Osteocyte (in vitro differentiated cells): Measurements from ENCODE around the gene WDR86. TPM values are rescaled to one million over a fixed set of nuclear protein-coding genes. Genes with fewer than 3 reads are reported as not detected.

Experiments
- DNase-seq: peaks from one replicate; pipeline ENCODE4 v3.0.0; 2021; ENCODE audit warnings: mixed read lengths; ENCODE audit not compliant: unreplicated experiment; ENCODE audit errors: extremely low spot score
- H3K27ac Mint-ChIP-seq: one replicate; pipeline ENCODE4 v1.8.0; 2021; ENCODE audit warnings: mild to moderate bottlenecking, mixed read lengths; ENCODE audit not compliant: unreplicated experiment
- H3K27me3 Mint-ChIP-seq: one replicate; pipeline ENCODE4 v1.8.0; 2021; ENCODE audit warnings: mixed read lengths; ENCODE audit not compliant: unreplicated experiment
- H3K36me3 Mint-ChIP-seq: one replicate; pipeline ENCODE4 v1.8.0; 2021; ENCODE audit warnings: mixed read lengths; ENCODE audit not compliant: unreplicated experiment
- H3K4me1 Mint-ChIP-seq: one replicate; pipeline ENCODE4 v1.8.0; 2021; ENCODE audit warnings: mixed read lengths; ENCODE audit not compliant: unreplicated experiment
- H3K4me3 Mint-ChIP-seq: one replicate; pipeline ENCODE4 v1.8.0; 2021; ENCODE audit warnings: mild to moderate bottlenecking, moderate library complexity, mixed read lengths; ENCODE audit not compliant: unreplicated experiment
- H3K9me3 Mint-ChIP-seq: one replicate; pipeline ENCODE4 v1.8.0; 2021; ENCODE audit warnings: mixed read lengths; ENCODE audit not compliant: unreplicated experiment
- total RNA-seq: library from RNA; stranded (reverse); gene quantifications from 2 replicates; pipeline ENCODE4 v1.2.1, GENCODE V29; 2021
- TF ChIP-seq, protein P1 (sequence below): fragments of 200-600 bp; sonication (generic); IDR thresholded peaks from 2 replicates; pipeline ENCODE4 v1.5.0; 2021; ENCODE audit warnings: antibody characterized with exemption, mild to moderate bottlenecking, moderate library complexity

The WDR86 gene
- total RNA-seq, 1 donor from 2014 or later: not detected

DNA sequence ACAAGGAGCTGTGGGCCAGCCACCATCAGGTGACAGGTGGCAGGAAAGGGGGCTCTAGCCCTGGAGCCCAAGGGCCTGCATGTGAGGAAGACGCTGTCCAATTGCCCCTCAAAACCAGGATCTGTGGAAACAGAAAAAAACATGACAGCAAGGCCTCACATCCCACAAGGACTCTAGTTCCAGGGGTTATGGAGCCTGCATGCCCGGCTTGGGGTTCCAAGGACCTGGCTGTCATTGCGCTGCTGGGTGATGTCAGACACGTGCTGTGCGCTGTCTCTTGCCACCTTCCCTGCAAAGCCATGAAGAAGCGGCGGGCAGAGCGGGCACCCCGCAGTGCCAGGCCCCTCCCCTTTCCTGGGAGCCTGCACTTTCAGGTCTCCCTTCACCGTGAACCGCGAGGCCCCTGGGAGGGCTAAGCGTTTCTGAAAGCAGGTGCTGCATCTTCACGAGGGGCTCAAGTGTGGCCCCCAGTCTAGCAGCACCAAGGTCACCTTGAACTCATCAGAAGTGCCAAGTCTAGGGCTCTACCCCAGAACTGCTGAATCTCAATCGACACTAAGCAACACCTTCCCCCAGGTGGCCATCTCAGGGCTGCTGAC is 45.2 kb upstream of the WDR86 start:
- DNase-seq: peak; percentile 84
- Mint-ChIP-seq H3K4me3 (no peak overlapping the region), H3K27ac (no peak overlapping the region), H3K27me3 (peaks cover 2% of the 10 kb centered on the region), H3K4me1 (peaks cover 15% of the 10 kb centered on the region), H3K9me3 (no peaks in the 10 kb centered on the region), H3K36me3 (no peaks in the 10 kb centered on the region)
- TF ChIP-seq, protein P1, sequence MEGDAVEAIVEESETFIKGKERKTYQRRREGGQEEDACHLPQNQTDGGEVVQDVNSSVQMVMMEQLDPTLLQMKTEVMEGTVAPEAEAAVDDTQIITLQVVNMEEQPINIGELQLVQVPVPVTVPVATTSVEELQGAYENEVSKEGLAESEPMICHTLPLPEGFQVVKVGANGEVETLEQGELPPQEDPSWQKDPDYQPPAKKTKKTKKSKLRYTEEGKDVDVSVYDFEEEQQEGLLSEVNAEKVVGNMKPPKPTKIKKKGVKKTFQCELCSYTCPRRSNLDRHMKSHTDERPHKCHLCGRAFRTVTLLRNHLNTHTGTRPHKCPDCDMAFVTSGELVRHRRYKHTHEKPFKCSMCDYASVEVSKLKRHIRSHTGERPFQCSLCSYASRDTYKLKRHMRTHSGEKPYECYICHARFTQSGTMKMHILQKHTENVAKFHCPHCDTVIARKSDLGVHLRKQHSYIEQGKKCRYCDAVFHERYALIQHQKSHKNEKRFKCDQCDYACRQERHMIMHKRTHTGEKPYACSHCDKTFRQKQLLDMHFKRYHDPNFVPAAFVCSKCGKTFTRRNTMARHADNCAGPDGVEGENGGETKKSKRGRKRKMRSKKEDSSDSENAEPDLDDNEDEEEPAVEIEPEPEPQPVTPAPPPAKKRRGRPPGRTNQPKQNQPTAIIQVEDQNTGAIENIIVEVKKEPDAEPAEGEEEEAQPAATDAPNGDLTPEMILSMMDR: no peak

DNA sequence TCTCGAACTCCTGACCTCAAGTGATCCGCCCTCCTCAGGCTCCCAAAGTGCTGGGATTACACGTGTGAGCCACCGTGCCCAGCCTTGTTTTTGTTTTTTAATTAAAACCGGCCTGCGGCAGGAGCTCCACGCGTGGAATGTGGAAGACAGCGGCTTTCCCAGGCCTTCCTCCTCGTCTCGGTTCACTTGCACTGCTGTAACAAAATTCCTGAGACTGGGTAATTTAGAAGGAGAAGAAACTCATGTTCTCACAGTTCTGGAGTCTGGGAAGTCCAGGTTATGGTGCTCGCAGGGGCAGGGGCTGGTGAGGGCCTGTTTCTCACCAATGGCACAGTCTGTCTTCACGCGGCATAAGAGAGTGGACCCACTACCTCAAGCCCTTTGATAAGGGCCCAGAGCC is 44.5 kb upstream of the WDR86 start:
- Mint-ChIP-seq H3K4me3 (no peak overlapping the region), H3K27ac (no peak overlapping the region), H3K4me1 (peaks cover 8% of the 10 kb centered on the region), H3K9me3 (no peaks in the 10 kb centered on the region), H3K36me3 (no peaks in the 10 kb centered on the region), H3K27me3 (peaks cover 2% of the 10 kb centered on the region)
- DNase-seq: peak; percentile 57
- TF ChIP-seq, protein P1: no peak

DNA sequence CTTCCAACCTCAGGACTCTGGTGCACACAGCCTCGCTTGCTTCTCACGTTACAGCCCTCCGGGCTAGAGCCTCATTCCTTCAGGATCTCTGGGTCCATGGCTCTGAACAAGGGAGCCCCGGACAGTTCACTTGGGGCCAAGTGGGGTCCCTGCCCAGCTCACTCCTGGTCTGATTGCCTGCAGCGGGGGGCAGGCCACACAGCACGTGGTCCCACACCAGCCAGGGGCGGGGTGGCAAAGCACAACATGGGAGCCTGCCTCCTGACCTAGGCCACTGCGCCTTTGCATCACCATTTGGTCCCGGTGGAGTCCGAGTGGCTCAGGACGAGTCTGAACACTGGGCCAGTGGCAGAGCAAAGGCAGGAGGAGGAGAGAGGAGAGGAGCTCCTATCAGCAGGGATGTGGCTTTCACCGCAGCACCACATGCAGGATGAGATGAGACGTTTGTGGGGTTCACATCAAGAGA is 43.5 kb upstream of the WDR86 start:
- Mint-ChIP-seq H3K36me3 (no peaks in the 10 kb centered on the region), H3K27ac (no peak overlapping the region), H3K4me1 (peaks cover 7% of the 10 kb centered on the region), H3K9me3 (no peaks in the 10 kb centered on the region), H3K27me3 (peaks cover 2% of the 10 kb centered on the region), H3K4me3 (no peak overlapping the region)
- no peak for DNase-seq
- TF ChIP-seq, protein P1: no peak

DNA sequence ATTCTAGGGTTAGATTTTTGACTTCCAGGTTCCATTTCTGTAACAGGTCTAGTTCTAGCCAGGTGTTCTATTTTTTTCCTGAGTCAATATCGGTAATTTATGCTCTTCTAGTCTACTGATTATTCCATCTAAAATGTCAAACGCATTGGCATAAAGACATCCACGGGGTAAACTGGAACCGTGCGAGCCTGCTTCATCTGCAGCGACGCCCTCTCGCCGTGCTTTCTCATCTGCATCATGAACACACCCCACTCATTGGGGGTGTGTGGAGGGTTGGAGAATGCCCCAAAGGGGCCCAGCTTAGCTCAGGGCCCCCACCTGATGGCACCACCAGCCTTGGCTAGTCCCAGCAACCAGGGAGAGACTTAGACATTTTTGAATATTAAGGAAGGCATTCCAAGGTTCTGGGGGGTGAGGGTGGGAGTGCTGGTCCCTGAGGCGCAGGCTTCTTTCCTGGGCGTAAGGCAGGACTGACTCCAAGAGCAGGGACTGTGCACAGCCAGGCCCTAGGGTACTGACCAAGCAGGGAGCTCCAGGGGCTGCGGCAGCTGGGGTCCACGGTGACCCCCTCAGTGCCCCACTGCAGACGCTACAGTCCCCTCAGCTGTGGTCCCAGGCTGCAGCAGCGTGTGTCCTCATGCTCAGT is 43.0 kb upstream of the WDR86 start:
- H3K27me3 Mint-ChIP-seq: peaks cover 2% of the 10 kb centered on the region
- no peak overlapping the region for H3K27ac Mint-ChIP-seq
- peaks cover 7% of the 10 kb centered on the region for H3K4me1 Mint-ChIP-seq
- no peaks in the 10 kb centered on the region for H3K36me3 Mint-ChIP-seq
- no peaks in the 10 kb centered on the region for H3K9me3 Mint-ChIP-seq
- no peak overlapping the region for H3K4me3 Mint-ChIP-seq
- DNase-seq: no peak
- TF ChIP-seq, protein P1: no peak

DNA sequence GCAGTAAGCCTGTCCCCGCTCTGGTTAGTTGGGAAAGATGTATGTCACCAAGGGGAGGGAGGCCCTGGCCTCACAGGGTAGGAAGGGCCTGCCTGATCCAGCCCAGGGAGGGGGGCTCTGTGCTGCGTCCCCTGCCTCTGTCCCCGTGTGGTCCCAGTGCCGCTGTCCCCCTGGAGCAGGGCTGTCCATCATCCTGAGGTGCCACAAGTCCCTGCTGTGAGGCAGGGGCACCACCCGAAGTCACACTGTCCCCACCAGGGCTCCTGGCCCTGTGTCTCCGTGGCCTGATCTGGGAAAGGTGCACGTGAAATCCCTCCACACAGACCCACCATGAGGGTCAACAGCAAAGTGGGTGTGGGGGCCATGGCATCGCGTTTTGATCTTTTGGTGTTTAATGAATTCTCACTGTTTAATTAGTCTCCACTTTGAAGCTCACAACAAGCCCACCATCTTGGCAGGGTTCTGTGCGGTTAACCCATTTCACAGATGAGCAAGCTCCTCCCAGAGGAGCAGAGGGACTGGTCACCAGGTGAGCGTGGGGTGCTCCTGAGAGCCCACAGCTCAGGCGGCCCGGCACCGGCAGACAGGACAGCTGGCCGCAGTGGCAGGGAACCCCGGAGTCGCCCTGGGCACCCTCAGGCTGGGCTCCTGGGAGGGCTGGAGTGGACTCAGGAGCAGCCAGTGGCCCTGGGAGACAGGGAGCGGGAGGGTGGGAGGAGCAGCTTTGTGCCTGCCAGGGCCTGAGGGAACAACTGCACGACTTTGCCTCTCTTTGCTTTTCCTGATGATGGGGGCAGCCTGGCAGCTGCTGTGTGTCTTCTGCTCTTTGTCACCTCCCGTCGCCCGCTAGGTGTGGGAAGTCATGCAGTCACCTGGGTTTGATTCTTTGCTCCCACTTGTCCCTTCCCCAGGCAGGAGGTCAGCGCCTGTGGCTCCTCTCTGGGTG is 42.1 kb upstream of the WDR86 start:
- H3K4me3 Mint-ChIP-seq: no peak overlapping the region
- no peaks in the 10 kb centered on the region for H3K36me3 Mint-ChIP-seq
- no peak overlapping the region for H3K27ac Mint-ChIP-seq
- no peaks in the 10 kb centered on the region for H3K9me3 Mint-ChIP-seq
- peaks cover 9% of the 10 kb centered on the region for H3K4me1 Mint-ChIP-seq
- peaks cover 2% of the 10 kb centered on the region for H3K27me3 Mint-ChIP-seq
- TF ChIP-seq, protein P1: no peak
- no peak for DNase-seq
